ENCODE results near the gene ELF2.
A peak's percentile ranks its signal among the peaks of the same experiment; 100 is the strongest.

Gene ELF2

DNA sequence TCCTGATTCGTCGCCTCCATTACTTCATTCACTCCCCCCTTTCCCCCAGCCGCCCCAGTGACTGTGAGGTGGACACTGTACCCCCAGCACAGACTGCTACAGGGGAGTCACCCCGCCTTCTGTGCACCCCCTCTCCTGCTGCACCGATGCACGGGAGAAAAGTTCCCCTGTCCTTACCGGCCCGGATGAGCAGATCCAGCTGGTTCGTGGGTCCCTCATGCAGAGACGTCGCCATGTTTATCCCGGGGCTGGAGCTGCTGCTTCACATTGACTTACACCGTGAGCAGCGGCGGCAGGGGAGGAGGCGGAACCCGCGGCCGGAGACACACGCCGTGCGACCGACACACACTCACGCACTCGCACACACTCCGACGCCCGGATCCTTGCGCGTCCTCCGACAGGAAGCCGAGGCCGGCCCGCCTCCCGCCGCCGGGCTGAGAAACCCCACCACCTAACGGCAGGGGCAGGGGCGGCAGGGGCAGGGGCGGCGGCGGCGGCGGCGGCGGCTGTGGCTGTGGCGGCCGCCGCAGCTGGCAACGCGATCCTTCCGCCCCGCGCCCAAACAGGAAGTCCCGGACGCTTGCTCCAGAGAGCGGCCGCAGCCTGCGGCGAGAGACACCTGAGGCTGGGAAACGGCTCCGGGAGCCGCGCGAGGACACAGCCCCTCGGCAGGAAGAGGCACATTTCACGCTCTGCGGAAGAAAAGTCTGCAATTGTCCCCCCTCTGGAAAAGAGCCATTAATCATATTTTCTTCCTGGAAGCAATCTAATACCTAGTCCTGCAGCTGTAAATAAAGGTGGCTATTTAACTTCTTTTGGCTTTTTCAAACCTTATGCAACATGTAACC lies 92.8 kb downstream of the ELF2 start:
- peak overlapping the region; percentile 94 for H3K4me3 ChIP-seq (ENCODE audit: low read depth, low read length)
- TF ChIP-seq, protein P1, sequence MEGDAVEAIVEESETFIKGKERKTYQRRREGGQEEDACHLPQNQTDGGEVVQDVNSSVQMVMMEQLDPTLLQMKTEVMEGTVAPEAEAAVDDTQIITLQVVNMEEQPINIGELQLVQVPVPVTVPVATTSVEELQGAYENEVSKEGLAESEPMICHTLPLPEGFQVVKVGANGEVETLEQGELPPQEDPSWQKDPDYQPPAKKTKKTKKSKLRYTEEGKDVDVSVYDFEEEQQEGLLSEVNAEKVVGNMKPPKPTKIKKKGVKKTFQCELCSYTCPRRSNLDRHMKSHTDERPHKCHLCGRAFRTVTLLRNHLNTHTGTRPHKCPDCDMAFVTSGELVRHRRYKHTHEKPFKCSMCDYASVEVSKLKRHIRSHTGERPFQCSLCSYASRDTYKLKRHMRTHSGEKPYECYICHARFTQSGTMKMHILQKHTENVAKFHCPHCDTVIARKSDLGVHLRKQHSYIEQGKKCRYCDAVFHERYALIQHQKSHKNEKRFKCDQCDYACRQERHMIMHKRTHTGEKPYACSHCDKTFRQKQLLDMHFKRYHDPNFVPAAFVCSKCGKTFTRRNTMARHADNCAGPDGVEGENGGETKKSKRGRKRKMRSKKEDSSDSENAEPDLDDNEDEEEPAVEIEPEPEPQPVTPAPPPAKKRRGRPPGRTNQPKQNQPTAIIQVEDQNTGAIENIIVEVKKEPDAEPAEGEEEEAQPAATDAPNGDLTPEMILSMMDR (IDR thresholded peaks at IDR 0.05; ENCODE audit: low read depth, low read length, missing control alignments) = no peak
- in situ Hi-C loops (cut with HindIII; ENCODE audit: low sequenced_read_pairs) = no loop called here
- DNase-seq (ENCODE audit: low read depth) = peak; percentile 76

DNA sequence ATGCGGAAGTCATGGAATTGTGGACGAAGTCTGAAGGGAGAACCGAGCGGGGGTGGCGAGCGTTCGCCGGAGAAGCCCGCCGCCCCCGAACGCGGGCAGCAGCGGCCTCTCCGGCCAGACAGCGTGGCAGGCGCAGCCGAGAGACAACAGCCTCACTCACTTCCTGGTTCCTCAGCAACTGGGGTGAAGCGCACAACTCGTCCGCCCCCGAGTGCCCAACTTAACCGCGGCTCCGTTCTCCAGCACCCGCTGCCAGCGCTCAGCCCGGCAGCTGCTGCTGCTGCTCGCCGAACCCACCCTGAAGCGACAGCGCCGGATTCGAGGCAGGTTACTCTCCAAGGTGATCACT lies 93.4 kb downstream of the ELF2 start:
- peak overlapping the region; percentile 94 for H3K4me3 ChIP-seq (ENCODE audit: low read depth, low read length)
- peak; percentile 18 for DNase-seq (ENCODE audit: low read depth)
- TF ChIP-seq, protein P1 (IDR thresholded peaks at IDR 0.05; ENCODE audit: low read depth, low read length, missing control alignments) = peak; percentile 38
- in situ Hi-C loops (cut with HindIII; ENCODE audit: low sequenced_read_pairs) = no loop called here

DNA sequence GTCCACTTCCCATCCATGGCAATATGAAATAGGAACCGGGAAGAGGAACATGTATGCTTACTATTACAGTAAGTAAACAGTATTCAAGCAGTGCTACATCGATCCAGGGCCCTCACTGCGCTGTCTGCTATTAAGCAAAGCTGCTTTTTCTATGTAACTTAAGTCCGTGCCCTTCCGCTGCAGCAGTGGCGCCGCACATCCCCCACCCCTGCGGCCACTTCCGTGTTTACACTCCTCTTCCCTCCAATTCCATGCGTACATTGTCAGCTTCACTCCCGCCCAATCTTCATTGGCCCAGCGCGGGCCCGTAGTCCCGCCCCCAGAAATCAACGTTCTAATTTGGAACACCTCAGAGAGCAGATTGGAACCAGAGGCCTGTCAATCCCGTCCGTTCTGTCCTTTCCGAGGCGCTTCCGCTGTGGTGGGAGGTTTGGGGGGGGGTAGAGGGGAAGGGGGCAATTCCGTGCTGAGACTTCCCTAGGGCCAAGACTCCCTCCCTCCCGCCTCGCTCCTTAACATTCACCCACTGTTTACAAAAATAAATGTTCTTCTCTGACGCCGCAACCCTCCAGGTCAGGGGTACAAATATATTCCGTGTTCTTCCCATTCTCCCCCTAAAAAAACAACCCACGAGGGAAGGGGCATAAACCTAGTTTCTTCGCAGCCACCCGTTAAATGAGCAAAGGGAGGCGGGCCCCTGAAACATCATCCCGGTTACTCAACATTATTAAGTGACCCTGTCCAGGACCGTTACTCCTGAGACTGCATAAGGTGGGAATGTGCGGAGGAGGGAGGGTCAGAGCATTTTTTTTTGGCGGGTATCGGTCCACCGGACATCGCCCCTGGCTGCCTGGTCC lies 94.0 kb downstream of the ELF2 start:
- TF ChIP-seq, protein P1 (IDR thresholded peaks at IDR 0.05; ENCODE audit: low read depth, low read length, missing control alignments) = no peak
- DNase-seq (ENCODE audit: low read depth) = peak; percentile 92
- peak overlapping the region; percentile 94 for H3K4me3 ChIP-seq (ENCODE audit: low read depth, low read length)
- in situ Hi-C loops (cut with HindIII; ENCODE audit: low sequenced_read_pairs) = no loop called here

DNA sequence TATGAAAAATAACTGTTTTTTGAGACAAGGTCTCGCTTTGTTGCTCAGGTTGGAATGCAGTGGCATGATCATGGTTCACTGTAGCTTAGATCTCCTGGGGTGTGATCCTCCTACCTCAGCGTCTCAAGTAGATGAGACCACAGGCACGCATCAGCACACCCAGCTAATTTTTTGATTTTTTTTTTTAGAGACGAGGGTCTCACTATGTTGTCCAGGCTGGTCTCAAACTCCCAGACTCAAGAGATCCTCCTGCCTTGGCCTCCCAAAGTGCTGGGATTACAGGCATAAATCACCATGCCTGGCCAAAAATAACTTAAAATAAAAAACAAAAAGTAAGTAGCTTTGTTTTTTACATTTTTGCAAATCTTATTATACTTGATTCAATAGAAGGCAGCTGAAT lies 98.1 kb downstream of the ELF2 start:
- TF ChIP-seq, protein P1 (IDR thresholded peaks at IDR 0.05; ENCODE audit: low read depth, low read length, missing control alignments) = no peak
- no peak overlapping the region for H3K4me3 ChIP-seq (ENCODE audit: low read depth, low read length)
- DNase-seq (ENCODE audit: low read depth) = no peak
- in situ Hi-C loops (cut with HindIII; ENCODE audit: low sequenced_read_pairs) = no loop called here

DNA sequence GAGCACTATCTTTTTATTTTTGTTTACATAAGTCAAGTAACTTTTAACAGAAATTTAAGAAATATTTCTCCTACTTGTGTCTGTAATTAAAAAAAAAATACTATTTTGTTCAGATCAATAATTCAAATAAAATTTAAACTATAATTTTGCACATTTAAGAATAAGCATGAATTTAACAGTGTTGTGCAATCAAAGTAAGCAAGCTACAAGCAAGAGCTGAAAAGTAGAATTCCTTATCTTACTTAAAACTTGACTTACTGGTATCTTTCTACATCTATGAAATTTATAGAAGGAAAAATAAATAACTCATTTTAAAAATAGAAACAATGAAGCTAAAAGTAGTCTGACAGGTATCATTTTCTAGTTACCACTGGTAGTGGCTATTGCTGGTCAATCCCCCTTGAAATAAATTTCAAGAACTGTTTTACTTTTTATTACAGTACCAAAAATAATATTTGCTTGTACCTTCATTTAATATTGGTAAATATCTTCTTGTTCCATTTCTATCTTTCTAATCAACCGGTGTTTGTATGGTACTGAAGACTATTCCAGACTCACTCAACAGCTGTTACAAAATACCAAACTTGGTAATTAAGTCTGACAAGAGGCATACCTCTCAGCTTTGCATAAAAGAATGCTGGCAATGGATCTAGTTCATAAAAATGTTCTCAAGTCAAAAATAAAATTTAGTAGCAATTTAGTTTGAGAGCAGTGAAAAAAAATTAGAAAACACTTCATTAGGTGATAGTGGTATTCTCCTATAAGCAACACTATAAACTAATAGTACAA lies 99.3 kb downstream of the ELF2 start:
- no peak overlapping the region for H3K4me3 ChIP-seq (ENCODE audit: low read depth, low read length)
- TF ChIP-seq, protein P1 (IDR thresholded peaks at IDR 0.05; ENCODE audit: low read depth, low read length, missing control alignments) = no peak
- DNase-seq (ENCODE audit: low read depth) = no peak
- in situ Hi-C loops (cut with HindIII; ENCODE audit: low sequenced_read_pairs) = no loop called here
